Natural killer cell treated with Interleukin-12 subunit alpha and Interleukin-12 subunit beta and Interleukin-15 and Interleukin-18, amount 100 ng/mL, for 72 hours (primary cell): ENCODE measurements around the gene RAB5IF. TPM values are rescaled to one million over a fixed set of nuclear protein-coding genes. Genes with fewer than 3 reads are reported as not detected.
A peak's percentile ranks its signal among the peaks of the same experiment; 100 is the strongest.
"Not testable (repeated sequence)": the region's sequence is repeated elsewhere in the genome, so short reads cannot be mapped to it uniquely, and the experiment has no call there.

Source experiments
- ATAC-seq, 2 donors: fragments of 150-1000 bp; cut with Tn5 transposase in 1 of 2; sonication (Bioruptor Pico), chemical (Tn5 transposase) in 1 of 2; 2 replicates each; pipeline ENCODE4 v1.10.0; 2021
- DNase-seq: peaks from one replicate; pipeline ENCODE4 v3.0.0; 2022; ENCODE audit warnings: low spot score
- H3K27ac Mint-ChIP-seq, 2 donors: 1 replicate in 1 of 2; 2 replicates in 1 of 2; pipeline ENCODE4 v1.8.0; 2022; ENCODE audit warnings: mixed read lengths in 2 of 2, mild to moderate bottlenecking in 1 of 2, moderate library complexity in 1 of 2
- H3K27me3 Mint-ChIP-seq, 2 donors: 1 replicate in 1 of 2; 2 replicates in 1 of 2; pipeline ENCODE4 v1.8.0; 2022; ENCODE audit warnings: mixed read lengths in 2 of 2
- H3K36me3 Mint-ChIP-seq: one replicate; pipeline ENCODE4 v1.8.0; 2022; ENCODE audit warnings: mixed read lengths
- H3K4me1 Mint-ChIP-seq, 2 donors: 1 replicate in 1 of 2; 2 replicates in 1 of 2; pipeline ENCODE4 v1.8.0; 2022; ENCODE audit warnings: low read depth in 2 of 2, mixed read lengths in 2 of 2, mild to moderate bottlenecking in 1 of 2
- H3K4me3 Mint-ChIP-seq: one replicate; pipeline ENCODE4 v1.8.0; 2022; ENCODE audit warnings: mixed read lengths
- H3K9me3 Mint-ChIP-seq: 2 replicates; pipeline ENCODE4 v1.8.0; 2022; ENCODE audit warnings: mixed read lengths
- total RNA-seq, 2 donors: library from RNA; stranded (reverse); gene quantifications; one replicate each; pipeline ENCODE4 v1.2.3, GENCODE V29; 2022

Gene RAB5IF
- total RNA-seq, 2 donors from 2014 or later = 209 to 243 TPM

DNA sequence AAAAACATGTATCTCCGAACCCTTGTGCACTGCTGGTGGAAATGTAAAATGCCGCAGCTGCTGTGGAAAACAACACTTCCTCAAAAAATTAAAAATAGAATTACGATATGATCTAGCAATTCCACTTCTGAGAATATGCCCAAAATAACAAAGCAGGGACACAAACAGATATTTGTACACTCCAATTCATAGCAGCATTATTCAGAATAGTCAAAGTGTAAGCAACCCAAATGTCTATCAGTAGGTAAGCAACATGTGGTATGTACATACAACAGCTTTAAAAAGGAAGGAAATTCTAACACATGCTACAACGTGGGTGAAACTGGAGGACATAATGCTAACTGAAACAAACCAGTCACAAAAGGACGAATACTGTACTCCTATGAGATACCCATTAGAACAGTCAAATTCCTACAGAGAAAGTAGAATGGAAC, 5.7 kb upstream of the RAB5IF start:
- Mint-ChIP-seq H3K9me3 (no peaks in the 10 kb centered on the region), H3K27ac (no peak overlapping the region), H3K4me1 (peaks cover 16 to 21% of the 10 kb centered on the region in 2 donors), H3K4me3 (no peak overlapping the region), H3K27me3 (no peaks in the 10 kb centered on the region), H3K36me3 (no peaks in the 10 kb centered on the region)
- DNase-seq (no peak), ATAC-seq (no peak)

DNA sequence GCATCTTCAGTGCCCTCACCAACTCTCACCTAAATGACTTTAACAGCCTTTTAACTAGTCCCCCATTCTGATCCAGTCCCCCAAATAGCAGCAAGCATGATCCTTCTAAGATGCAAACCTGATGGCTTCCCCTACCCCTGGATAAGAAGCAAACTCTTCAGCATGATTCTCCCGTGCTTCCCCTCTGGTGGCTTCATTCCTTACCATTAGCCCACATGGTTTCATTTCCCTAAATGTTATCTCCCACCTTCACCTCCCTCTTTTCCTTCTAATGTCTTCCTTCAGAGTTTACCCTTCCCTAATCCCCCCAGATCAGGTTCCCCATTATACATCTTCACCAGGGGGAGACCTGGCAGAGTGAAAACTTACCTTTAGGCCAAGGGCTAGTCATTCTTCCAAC, 4.0 kb upstream of the RAB5IF start:
- peak overlapping the region in 1 of 2 donors; percentile 14 for H3K27ac Mint-ChIP-seq

GRCh38 chr20:36604952-36605398, 604 bp upstream of the RAB5IF start:
- H3K36me3 Mint-ChIP-seq = peaks cover 25% of the 10 kb centered on the region
- peak; percentile 36 to 37 for ATAC-seq
- no peaks in the 10 kb centered on the region for H3K9me3 Mint-ChIP-seq
- peak overlapping the region; percentile 100 for H3K4me3 Mint-ChIP-seq
- no peaks in the 10 kb centered on the region for H3K27me3 Mint-ChIP-seq
- peak; percentile 69 for DNase-seq
- peaks cover 24 to 29% of the 10 kb centered on the region in 2 donors for H3K4me1 Mint-ChIP-seq
- H3K27ac Mint-ChIP-seq = peak overlapping the region; percentile 87 to 97

More for the DNA sequence above, 4.0 kb upstream of the RAB5IF start:
- no peaks in the 10 kb centered on the region for H3K27me3 Mint-ChIP-seq
- ATAC-seq = no peak
- H3K4me3 Mint-ChIP-seq = no peak overlapping the region
- peaks cover 13 to 18% of the 10 kb centered on the region in 2 donors for H3K4me1 Mint-ChIP-seq
- DNase-seq = no peak
- peaks cover 8% of the 10 kb centered on the region for H3K36me3 Mint-ChIP-seq
- no peaks in the 10 kb centered on the region for H3K9me3 Mint-ChIP-seq

- Mint-ChIP-seq H3K9me3 (no peaks in the 10 kb centered on the region), H3K4me1 (peaks cover 21 to 25% of the 10 kb centered on the region in 2 donors), H3K27me3 (no peaks in the 10 kb centered on the region), H3K4me3 (peak overlapping the region; percentile 100), H3K36me3 (peaks cover 25% of the 10 kb centered on the region), H3K27ac (peak overlapping the region; percentile 87 to 97)
- ATAC-seq (no peak), DNase-seq (no peak)
These were observed 833 bp downstream of the RAB5IF start for GRCh38 chr20:36606158-36607066.

DNA sequence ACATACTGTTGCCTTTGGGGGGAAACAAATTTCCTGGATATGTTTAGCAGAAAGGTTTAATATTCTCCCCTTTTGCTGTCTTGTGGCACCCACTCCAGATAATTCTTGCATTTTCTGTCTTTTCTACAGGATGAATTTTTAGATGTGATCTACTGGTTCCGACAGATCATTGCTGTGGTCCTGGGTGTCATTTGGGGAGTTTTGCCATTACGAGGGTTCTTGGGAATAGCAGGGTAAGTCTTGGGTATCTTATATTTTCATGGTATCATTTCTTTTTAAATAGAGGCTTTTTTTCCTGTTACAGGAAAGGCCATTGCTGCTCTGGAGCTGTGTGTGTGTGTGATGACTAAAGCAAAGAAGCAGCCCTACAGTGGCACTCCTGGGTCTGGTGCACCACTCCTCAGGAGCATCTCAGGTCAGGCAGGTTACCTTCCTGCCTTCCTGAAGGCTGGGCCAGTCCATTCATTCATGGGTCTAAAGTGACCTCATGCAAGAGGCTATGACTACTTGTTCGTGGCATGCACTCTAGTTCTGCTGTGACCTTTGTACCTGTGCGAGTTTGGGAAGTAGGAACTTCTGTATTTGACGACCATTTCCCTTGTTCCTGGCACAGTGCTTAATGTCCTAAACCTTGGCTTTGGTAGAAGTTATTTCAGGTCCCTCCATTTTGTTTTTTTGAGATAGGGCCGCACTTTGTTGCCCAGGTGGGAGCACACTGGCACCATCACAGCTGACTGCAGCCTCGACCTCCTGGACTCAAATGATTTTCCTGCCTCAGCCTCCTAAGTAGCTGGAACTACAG, 2.2 kb downstream of the RAB5IF start:
- Mint-ChIP-seq H3K27me3 (no peaks in the 10 kb centered on the region), H3K4me1 (peaks cover 25% of the 10 kb centered on the region in 2 donors), H3K27ac (peak overlapping the region; percentile 87 to 97), H3K4me3 (peak overlapping the region; percentile 100), H3K36me3 (peaks cover 25% of the 10 kb centered on the region), H3K9me3 (no peaks in the 10 kb centered on the region)
- DNase-seq (no peak), ATAC-seq (no peak)

DNA sequence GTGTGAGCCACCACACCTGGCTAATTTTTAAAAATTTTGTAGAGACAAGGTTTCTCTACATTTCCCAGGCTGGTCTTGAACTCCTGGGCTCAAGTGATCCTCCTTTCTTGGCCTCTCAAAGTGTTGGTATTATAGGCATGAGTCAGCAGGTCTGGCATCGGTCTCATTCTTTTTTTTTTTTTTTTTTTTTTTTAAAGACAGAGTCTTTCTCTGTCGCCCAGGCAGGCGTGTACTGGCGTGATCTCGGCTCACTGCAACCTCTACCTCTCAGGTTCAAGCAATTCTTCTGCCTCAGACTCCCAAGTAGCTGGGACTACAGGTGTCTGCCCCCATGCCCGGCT, 2.8 kb downstream of the RAB5IF start:
- H3K4me1 Mint-ChIP-seq = peaks cover 25% of the 10 kb centered on the region in 2 donors
- not testable (repeated sequence) for DNase-seq, ATAC-seq, H3K9me3 Mint-ChIP-seq, H3K27me3 Mint-ChIP-seq
- peaks cover 25% of the 10 kb centered on the region for H3K36me3 Mint-ChIP-seq
- peak overlapping the region; percentile 100 for H3K4me3 Mint-ChIP-seq
- peak overlapping the region in 1 of 2 donors; percentile 97 for H3K27ac Mint-ChIP-seq

- ATAC-seq = no peak
- Mint-ChIP-seq H3K36me3 (peaks cover 21% of the 10 kb centered on the region), H3K27me3 (no peaks in the 10 kb centered on the region), H3K4me1 (peaks cover 13 to 26% of the 10 kb centered on the region in 2 donors), H3K27ac (no peak overlapping the region), H3K9me3 (no peaks in the 10 kb centered on the region), H3K4me3 (no peak overlapping the region)
- DNase-seq = no peak
These were observed 6.0 kb downstream of the RAB5IF start for GRCh38 chr20:36611625-36612024.

DNA sequence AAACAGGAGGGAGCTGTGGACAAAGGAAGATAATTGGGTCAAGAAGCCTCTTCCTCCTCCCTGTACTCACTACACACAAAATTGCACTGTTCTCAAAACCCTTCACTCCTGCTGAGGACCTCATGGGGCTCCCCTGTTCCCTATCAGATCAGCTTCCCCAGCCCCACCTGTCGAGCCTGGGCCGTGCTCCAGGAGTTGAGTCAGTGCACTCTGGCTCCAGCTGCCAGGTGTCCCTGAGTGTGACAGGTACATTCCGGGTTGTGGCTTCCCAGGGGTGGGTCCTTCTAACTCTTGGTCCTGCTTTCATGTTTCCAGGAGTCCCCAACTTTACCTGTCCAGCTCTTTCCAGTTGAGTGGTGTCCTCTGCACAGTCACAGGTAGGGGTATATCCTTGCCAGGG, 8.4 kb downstream of the RAB5IF start:
- DNase-seq (no peak), ATAC-seq (no peak)
- Mint-ChIP-seq H3K4me3 (no peak overlapping the region), H3K4me1 (peaks cover 0 to 14% of the 10 kb centered on the region in 2 donors), H3K27ac (peak overlapping the region in 1 of 2 donors; percentile 28), H3K36me3 (peaks cover 10% of the 10 kb centered on the region), H3K27me3 (no peaks in the 10 kb centered on the region), H3K9me3 (no peaks in the 10 kb centered on the region)

- no peaks in the 10 kb centered on the region for H3K27me3 Mint-ChIP-seq
- H3K4me3 Mint-ChIP-seq = no peak overlapping the region
- no peak for DNase-seq
- H3K36me3 Mint-ChIP-seq = peaks cover 5% of the 10 kb centered on the region
- no peaks in the 10 kb centered on the region for H3K9me3 Mint-ChIP-seq
- H3K27ac Mint-ChIP-seq = peak overlapping the region; percentile 8 to 28
- H3K4me1 Mint-ChIP-seq = peaks cover 0 to 14% of the 10 kb centered on the region in 2 donors
- ATAC-seq = peak; percentile 24 to 28
These were observed 9.4 kb downstream of the RAB5IF start for GRCh38 chr20:36614781-36615557.

GRCh38 chr20:36620917-36621316, 15.3 kb downstream of the RAB5IF start:
- no peak overlapping the region for H3K4me3 Mint-ChIP-seq
- H3K27ac Mint-ChIP-seq = peak overlapping the region; percentile 6 to 20
- peaks cover 16 to 22% of the 10 kb centered on the region in 2 donors for H3K4me1 Mint-ChIP-seq
- no peaks in the 10 kb centered on the region for H3K27me3 Mint-ChIP-seq
- no peak for DNase-seq
- H3K36me3 Mint-ChIP-seq = peaks cover 14% of the 10 kb centered on the region
- no peaks in the 10 kb centered on the region for H3K9me3 Mint-ChIP-seq
- no peak for ATAC-seq

DNA sequence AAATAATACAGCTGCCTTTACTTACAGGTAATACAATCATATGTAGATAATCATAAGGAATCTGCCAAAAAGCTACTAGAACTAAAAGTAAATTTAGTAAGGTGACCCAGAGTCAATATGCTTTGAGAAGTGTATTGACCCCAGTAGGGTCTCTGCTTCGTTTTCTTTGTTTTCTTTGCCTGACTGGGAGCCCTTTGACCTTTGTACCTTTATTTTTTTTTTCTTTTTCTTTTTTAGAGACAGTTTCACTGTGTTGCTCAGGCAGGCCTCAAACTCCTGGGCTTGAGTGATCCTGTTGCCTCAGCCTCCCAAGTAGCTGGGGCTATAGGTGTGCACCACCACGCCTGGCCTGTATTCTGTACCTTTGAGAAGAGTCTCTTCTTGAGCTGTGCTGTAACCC, 17.9 kb downstream of the RAB5IF start:
- ATAC-seq = no peak
- Mint-ChIP-seq H3K9me3 (no peaks in the 10 kb centered on the region), H3K36me3 (peaks cover 14% of the 10 kb centered on the region), H3K4me3 (no peak overlapping the region), H3K4me1 (peaks cover 34 to 40% of the 10 kb centered on the region in 2 donors), H3K27me3 (no peaks in the 10 kb centered on the region), H3K27ac (peak overlapping the region in 1 of 2 donors; percentile 70)
- DNase-seq = no peak

GRCh38 chr20:36624068-36624943, 18.7 kb downstream of the RAB5IF start:
- Mint-ChIP-seq H3K36me3 (peaks cover 14% of the 10 kb centered on the region), H3K4me3 (no peak overlapping the region), H3K4me1 (peaks cover 38 to 46% of the 10 kb centered on the region in 2 donors), H3K27me3 (no peaks in the 10 kb centered on the region), H3K27ac (peak overlapping the region; percentile 70 to 72), H3K9me3 (no peaks in the 10 kb centered on the region)
- ATAC-seq = no peak
- DNase-seq = no peak
